Right lung (tissue), 5 donors: ENCODE measurements around the gene COL8A1. TPM values are rescaled to one million over a fixed set of nuclear protein-coding genes. Genes with fewer than 3 reads are reported as not detected.
A peak's percentile ranks its signal among the peaks of the same experiment; 100 is the strongest.
"Not testable (repeated sequence)": the region's sequence is repeated elsewhere in the genome, so short reads cannot be mapped to it uniquely, and the experiment has no call there.

Experiments used
- DNase-seq, 2 donors: peaks; one replicate each; pipeline ENCODE4 v3.0.0-alpha.2; 2013
- polyA plus RNA-seq, 5 donors: library from polyadenylated mRNA; unstranded; fragments of 120-200 nt; gene quantifications; one replicate each; pipeline versions ENCODE4 v1.2.1 to v1.2.3, GENCODE V29; 2013; ENCODE audit warnings: inconsistent platforms in 1 of 5, low replicate concordance in 1 of 5; ENCODE audit not compliant: insufficient read length in 5 of 5, insufficient read depth in 1 of 5

Gene COL8A1
- polyA plus RNA-seq, 5 donors, result 1.4 to 3.4 (median 2.1) TPM

GRCh38 chr3:99795573-99795972 lies 157.2 kb downstream of the COL8A1 start:
- DNase-seq, result no peak

GRCh38 chr3:99799422-99799821 lies 161.0 kb downstream of the COL8A1 start:
- no peak for DNase-seq

- DNase-seq, result no peak
Measured at GRCh38 chr3:99803297-99803696, 164.9 kb downstream of the COL8A1 start.

DNA sequence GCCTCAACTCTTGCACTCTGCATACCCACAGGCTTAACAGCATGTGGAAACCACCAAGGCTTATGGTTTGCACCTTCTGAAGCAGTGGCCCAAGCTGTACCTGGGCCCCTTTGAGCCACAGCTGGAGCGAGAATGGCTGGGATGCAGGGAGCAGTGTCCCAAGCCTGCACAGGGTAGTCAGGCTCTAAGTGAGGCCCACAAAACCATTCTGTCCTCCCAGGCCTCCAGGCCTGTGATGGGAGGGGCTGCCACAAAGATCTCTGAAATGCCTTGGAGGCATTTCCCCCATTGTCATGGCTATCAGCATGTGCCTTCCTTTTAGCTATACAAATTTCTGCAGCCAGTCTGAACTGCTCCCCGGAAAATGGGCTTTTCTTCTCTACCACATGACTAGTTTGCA lies 166.8 kb downstream of the COL8A1 start:
- no peak for DNase-seq

- peak in 1 of 2 donors; percentile 32 for DNase-seq
Measured at GRCh38 chr3:99808163-99808794, 169.9 kb downstream of the COL8A1 start.

DNA sequence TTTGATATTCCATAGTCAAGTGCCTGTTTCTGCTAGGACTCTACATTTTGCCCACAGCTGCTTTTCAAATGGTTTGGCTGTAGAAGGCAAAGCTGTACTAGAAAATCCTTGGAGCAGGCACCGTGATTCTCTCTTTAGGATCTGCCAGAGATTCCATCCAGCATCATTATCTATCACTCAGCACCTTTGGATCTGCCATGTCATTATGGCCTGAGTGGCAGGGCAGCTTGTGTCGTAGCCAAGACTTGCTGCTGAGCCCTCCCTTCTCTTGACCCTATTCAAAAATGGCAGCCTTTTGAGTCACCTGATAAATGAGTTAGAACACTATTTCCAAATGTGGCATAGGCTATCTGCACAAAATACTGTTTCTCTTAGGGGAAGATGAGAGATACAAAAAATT lies 171.2 kb downstream of the COL8A1 start:
- no peak for DNase-seq

- no peak for DNase-seq
Measured at GRCh38 chr3:99810403-99810802, 172.0 kb downstream of the COL8A1 start.

DNA sequence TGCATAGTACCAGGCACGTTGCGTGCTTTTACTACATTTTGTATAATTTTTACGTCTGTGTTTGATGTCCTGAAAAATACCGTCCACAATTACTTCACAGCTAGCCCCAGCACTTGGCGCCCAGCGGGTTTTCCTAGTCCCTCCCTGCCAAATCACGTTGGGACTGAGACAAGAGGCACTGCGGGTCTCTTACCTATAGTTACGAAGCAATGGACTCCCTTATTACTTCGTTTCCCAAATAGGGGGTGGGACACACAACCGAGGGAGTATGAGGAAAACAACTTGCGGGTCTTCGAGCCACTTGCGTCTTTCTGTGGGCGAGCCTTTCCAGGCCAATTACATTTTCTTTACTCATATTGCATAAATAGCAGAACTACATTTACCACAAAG lies 178.6 kb downstream of the COL8A1 start:
- DNase-seq, result no peak

- DNase-seq, result peak; percentile 92 to 94
Measured at GRCh38 chr3:99817437-99818240, 179.2 kb downstream of the COL8A1 start, which contains the start of gene CMSS1. TSS of gene CMSS1 (plus strand) at chr3:99817862.

GRCh38 chr3:99818818-99819217 lies 180.4 kb downstream of the COL8A1 start:
- no peak for DNase-seq

- no peak for DNase-seq
Measured at GRCh38 chr3:99823723-99824711, 185.6 kb downstream of the COL8A1 start.

GRCh38 chr3:99825004-99825640 lies 186.7 kb downstream of the COL8A1 start:
- DNase-seq, result no peak

- DNase-seq, result no peak
Measured at GRCh38 chr3:99829844-99830243, 191.4 kb downstream of the COL8A1 start.

- DNase-seq, result peak in 1 of 2 donors; percentile 37
Measured at GRCh38 chr3:99833617-99834205, 195.3 kb downstream of the COL8A1 start.

- no peak for DNase-seq
Measured at GRCh38 chr3:99834211-99834957, 196.0 kb downstream of the COL8A1 start.

DNA sequence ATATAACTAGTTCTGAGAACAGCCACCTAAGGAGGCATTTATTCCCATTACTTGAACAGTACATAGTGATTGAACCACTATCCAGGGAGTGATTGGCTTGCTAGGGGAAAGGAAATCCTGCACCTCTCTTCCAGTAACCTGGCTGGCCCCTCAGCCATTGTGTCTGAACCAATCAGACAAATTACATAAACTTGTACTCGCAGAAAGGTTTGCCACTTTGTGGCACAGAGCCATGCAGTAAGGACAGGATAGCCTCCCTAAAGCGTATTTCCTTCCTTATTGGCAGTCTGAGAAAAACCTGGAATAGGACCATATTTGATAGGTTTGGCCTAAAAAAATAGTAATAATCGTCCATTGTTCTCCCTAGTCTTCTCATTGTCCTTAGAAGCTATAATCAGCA lies 198.3 kb downstream of the COL8A1 start:
- no peak for DNase-seq

GRCh38 chr3:99837715-99838114 lies 199.3 kb downstream of the COL8A1 start:
- DNase-seq, result no peak

DNA sequence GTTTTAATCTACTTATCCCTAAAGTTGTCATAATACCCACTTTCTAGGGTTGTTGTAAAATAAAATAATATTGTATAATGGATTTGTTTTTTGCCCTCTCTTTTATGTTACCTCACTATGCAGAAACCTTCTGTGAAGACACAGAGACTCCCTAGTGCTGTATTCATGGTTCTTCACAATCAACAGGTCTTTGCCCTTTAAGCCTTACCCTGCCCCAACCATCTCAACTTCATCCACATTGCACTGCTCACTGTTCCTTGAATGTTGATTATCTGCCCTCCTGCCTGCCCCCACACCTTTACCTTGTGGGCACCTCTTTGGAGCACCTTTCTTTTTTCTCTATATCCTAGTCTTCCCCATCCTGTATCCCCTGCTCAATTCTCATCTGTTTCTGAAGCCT lies 200.4 kb downstream of the COL8A1 start:
- DNase-seq, result no peak

- no peak for DNase-seq
Measured at GRCh38 chr3:99839613-99840012, 201.2 kb downstream of the COL8A1 start.

GRCh38 chr3:99841949-99842348 lies 203.6 kb downstream of the COL8A1 start:
- DNase-seq, result not testable (repeated sequence)
